SW480 (cell line): Measurements from ENCODE around the gene GALK2.

Experiments
- DNase-seq: peaks from one replicate; pipeline ENCODE4 v3.0.0-alpha.2; 2016; ENCODE audit warnings: low spot score

The GALK2 gene

DNA sequence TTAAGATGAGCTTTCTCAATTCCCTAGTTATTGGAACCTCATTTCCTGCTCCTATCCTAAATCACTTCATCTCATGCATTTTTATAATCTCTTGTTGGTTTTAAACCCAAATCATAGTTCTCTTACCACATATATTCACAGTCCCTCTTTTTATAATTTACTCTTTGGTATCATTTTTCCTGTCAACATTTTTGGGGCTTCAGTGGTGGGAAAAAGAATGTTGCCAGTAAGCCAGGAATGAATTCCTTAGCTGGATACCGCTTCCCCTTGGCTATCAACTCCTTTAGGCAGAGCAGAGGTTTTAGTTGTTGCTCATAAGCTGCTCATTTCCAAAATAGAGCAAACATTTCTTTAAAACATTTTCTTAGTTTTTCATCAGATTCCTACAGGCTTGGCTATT, 112.3 kb downstream of the GALK2 start:
- no peak for DNase-seq

DNA sequence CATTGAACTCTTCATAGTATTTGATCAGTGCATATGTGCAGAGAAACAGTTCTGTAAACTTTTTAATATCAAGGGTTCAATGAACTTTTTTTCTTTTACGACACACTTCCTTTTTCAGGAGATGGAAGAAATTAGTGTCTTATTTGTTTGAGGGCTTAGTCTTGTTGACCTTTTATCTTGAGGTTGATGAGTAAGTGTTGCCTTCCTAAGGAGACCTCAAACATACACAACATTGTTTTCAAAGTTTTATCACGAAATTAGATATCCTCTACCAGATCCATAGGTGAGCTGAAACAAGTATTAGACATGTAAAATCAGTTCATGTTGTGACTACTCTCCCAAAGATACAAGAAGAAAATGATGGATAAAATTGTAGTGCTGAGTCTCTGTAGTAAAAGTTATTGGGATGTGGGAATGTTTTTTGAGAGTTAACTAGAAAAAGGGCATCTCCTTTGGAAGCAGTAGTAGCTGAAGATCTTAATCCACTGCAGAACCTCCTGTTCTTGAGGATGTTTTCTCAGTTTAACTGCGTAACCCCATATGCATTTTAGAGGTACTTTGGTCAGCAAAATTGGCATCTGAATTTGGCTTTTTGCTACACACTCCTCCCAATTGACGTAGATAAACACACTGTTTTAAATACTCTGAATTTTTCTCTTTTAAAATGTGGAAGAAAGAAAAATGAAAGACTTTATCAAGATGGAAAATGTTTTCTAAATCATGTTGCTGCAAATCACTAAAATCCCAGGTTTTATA, 116.8 kb downstream of the GALK2 start:
- DNase-seq = no peak

DNA sequence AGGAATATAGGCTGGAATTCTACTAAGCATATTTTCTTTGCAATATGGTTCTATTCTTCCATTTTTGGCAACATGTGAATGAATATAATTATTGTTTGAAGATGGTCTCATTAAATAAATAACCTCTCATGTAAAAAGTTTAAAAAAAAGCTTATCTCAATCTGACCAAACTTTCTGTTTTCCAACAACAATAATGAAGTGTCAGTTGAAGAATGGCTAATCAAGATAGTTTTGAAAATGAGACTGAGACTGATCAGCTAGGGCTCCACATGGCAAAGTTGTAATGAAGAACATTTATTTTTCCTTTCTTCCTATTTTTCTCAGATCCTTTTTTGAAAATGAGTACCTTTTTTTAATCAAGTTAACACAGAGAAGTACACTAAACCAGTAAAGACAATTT, 117.4 kb downstream of the GALK2 start:
- DNase-seq = no peak

DNA sequence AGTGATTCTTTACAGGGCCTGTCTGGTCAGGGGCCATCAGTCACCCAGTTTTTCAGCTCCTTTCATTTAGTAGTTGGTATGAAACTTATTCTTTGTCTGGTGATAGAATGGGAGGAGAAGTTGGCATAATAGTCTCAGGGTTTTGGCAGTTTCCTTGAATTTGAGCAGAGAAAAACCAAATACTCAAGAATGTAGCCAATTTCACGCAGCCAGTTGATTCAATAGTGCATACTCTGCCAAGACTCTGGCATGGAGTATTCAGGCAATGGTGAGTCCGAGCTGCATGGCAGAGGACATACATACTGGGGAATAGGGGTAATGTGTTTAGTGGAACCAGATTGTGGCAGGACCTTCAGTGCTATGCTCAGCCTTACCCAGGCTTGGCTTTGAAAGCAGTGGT, 118.3 kb downstream of the GALK2 start:
- no peak for DNase-seq

DNA sequence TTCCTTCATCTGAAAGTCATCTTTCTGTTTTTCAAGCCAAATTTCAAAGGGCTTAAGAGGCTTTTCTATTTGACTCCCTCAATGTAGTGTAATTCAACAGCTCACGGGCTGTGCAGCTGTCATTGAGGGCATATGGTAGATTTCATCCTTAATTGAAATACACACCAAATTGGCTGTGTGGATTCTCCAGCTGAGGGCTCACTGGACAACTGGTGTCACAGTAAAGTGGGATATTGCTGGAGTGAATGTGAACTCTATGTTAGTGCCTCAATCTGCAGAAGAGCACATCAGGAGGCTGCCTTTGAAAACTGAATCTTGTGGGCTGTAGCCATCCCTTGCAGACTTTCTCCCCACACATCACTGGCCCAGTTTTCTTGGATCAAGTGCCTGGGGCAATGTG, 120.1 kb downstream of the GALK2 start:
- no peak for DNase-seq

DNA sequence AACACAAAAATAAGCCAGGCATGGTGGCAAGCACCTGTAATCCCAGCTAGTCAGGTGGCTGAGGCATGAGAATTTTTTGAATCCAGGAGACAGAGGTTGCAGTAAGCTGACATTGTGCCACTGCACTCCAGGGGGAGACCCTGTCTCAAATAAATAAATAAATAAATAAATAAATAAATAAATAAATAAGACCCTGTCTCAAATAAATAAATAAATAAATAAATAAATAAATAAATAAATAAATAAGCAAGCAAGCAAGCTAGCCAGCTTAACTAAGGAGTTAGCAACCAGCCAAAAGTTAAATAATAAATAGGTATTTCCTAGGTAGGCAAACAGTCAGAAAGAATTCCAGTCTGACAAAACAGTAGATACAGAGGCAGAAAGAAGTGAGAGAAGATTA, 123.9 kb downstream of the GALK2 start:
- DNase-seq = no peak

DNA sequence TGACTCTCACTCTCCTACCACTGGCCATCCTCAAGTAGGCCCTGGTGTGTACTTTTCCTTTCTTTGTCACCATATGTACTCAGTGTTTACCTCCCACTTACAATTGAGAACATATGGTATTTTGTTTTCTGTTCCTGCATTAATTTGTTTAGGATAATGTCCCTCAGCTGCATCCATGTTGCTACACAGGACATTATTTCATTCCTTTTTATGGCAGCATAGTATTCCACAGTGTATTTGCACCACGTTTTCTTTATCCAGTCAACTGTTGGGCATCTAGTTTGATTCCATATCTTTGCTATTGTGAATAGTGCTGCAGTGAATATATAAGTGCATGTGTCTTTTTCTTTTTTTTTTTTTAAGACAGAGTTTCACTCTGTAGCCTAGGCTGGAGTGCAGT, 126.2 kb downstream of the GALK2 start:
- no peak for DNase-seq

DNA sequence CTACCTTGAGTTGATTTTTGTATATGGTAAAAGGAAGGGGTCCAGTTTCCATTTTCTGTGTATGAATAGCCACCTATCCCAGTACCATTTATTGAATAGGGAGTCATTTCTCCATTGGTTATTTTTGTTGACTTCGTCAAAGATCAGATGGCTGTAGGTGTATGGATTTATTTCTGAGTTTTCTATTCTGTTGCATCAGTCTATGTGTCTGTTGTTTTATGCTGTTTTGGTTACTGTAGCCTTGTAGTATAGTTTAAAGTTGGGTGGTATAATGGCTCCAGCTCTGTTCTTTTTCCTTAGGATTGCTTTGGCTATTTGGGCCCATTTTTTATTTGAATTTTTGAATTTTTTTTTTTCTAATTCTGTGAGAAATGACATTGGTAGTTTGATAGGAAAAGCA, 127.5 kb downstream of the GALK2 start:
- DNase-seq = no peak

DNA sequence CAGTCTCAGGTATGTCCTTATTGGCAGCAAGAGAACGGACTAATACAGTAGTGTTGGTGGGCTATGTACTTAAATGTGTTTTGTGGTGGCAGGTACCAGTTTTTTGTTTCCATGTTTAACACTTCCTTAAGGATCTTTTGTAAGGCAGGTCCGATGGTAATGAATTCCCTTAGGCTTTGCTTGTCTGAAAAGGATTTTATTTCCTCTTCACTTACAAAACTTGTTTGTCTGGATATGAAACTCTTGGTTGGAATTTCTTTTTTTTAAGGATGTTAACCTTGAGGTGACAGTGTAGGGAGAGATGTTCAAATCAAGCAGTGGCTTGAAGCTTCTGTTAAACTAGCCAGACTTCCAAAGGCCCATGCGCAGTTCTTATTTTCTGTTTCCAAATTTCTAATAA, 130.8 kb downstream of the GALK2 start:
- DNase-seq = no peak

DNA sequence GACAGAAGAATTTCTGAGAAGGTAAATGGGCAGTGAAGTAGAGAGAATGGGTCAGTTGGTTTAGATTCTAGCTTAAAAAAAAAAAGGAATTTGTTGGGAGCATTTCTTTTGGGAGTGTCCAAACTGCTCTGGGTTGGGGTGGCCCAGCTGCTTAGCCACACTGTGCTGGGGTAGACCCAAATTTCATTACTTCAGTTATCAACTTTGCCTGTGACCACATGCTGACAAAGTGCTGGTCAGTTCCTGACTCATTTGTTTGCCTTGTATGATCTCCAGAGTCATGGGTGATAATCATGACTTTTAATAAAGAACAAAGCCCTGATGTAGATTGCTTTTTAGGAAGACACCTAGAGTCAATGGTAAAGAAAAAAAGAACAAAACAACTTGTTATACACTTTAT, 131.5 kb downstream of the GALK2 start:
- no peak for DNase-seq

DNA sequence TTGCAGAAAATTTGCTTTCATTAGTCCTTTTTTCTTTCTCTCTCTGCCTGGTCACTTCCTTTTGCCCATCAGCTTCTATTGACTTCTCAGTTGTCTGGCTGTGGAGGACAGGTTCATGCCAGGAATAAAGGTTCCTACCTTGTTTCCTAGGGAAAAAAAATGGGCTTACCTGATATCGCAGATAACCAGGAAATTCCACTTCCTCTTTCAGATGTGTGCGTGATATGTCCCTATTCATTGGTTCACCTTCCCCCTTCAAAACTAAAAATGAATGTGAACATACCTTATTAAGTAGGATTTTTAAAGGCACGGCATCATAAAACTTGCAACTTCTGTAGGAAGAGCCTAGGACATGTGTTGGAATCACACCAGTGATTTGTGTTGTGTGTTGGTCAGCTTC, 133.0 kb downstream of the GALK2 start:
- no peak for DNase-seq

DNA sequence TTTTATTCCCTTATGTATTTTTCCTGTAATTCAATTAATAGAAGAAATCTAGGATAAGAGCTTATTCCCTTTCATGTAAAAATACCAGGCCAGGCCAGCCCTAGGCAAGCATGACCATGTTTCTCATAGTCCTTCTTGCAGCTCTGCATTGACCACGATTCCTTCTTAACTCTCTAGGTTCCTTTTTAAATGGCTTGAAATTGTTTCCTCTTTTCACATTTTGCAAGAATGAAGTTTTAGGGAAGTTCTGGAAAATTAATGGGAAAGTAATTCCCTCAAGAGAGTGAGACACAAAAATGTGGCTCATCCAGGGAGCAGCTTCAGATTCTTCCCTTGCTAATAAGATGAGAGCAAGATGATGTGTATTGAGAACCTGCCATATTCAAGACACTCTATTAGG, 136.5 kb downstream of the GALK2 start:
- no peak for DNase-seq

DNA sequence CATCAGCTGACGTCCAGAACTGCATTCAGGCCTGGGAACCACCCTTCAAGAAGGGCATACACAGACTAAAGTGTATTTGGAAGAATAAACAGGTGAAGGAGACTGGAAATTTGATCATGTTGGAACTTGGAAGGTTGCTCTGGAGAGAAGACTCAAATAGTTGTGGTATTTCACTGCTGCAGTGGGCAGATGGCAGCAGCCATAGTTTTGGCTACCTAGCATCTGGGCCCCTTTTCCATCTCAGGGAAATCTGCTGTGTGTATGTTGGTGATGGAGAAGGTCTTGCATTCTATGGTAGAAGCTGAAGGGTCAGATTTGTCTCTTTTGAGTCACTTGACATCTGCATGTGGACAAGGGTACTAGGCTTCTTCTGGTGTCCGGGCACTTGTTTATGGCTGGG, 138.6 kb downstream of the GALK2 start:
- no peak for DNase-seq

DNA sequence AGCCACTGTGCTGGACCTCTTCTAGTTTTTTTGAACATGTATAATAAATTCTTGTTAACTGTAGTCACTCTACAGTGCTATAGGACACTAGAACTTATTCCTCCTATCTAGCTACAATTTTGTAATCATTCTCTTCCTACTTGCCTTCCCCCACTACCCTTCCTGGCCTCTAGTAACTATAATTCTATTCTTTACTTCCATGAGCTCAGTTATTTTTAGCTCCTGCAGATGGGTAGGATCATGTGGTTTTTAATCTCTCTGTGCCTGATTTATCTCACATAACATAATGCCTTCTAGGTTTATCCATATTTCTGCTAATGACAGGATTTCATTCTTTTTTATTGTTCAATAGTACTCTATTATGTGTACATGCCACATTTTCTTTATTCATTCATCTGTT, 139.8 kb downstream of the GALK2 start:
- DNase-seq = no peak

DNA sequence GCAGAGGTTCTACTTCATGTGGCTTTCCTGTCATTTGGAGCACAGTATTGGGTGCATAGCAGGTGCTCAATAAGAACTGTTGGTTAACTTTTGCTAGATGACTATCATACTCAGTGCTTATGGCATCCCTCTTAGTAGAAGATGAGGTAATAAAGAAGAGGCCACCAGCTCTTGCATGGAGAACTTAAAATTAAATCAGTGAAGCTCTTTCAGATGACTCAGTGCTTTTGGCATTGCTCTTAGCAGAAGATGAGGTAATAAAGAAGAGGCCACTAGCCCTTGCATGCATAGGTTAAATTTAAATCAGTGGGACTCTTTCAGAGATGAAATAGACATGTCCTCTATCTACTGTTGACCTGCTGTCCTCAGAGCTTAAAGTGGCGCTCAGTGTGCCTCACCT, 143.6 kb downstream of the GALK2 start:
- DNase-seq = no peak

DNA sequence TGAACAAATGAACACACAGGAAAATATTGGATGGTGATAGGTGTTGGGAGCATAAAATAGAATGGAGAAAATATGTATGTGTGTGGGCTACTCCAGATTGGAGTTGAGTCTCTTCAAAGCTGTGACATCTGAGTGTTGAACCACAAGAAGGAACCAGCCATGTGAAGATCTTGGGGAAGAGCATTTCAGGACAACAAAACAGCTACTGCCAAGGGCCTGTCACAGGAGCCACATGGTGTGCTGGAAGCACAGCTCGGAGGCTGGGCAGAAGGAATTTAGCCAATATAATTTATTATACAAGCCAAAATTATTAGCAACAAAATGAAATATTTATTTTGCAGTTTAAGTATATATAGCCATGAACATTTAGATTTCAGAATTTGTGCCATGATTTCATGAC, 144.7 kb downstream of the GALK2 start:
- no peak for DNase-seq

DNA sequence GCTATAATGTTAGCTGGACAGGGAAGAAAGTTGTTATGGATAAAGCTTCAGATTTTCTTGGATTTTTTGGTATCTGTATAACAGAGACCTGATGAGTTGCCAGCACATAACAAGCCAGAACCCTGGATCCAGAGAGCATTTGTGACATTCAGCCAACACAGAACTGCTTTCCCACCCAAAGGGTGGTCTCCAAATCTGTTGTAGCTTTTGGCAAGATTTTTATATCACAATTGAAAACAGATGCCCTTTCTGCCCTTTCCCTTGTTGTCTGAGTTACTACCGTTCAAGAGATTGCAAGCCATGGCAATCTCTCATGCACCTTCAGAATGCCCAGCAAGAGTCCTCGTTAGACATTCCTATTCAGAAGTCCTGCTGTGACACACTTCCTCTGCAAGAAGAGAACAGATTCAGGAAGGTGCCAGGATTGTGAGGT, 145.4 kb downstream of the GALK2 start:
- DNase-seq = no peak

DNA sequence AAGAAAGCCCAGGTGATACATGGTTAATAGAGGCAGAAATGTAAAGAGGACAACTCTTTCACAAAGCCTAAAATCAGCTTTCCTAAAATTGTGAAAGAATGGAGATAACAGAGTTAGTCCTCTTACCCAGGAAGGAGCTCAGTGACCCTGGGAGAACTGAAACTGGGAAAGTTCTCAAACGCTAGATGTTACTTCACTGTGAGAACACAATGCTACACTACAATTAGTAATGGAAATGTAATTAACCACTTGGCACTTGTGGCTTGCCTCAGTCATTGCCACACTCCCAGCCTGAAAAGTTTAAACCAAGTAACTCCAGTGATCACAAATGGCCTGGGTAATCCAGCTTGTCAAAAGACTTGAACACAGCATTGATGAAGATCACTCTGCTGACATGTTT, 150.3 kb downstream of the GALK2 start:
- no peak for DNase-seq

DNA sequence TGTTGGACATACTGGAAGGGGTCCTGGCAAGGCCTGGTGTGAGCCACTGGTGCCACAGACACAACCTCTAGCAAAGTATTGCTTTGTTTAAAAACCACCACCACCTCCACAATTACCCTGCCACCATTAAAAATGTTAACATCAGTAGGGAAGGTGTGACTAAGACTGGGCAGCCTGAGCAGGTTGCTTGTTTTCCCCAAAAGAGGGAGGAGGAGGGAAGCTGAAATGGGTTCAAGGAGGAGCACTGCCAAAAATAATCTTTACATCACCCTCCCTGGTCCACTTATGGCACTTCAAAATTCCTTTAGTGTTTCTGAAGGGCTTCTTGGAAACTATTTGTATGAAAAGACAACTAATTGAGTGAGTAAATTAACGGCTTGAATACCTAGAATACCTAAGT, 153.2 kb downstream of the GALK2 start:
- no peak for DNase-seq

DNA sequence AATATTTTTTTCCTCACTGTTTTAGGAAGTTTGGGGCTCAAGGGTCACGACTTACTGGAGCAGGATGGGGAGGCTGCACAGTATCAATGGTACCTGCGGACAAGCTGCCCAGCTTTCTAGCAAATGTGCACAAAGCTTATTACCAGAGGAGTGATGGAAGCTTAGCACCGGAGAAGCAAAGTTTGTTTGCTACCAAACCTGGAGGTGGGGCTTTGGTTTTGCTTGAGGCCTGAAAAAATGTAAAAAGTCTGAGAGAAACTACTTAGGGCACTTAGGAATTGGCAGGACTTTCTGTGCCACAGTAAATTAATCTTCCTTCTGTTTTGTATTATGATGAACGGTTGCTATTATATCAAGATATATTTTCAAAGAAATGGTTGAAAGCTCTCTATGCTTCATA, 157.9 kb downstream of the GALK2 start:
- no peak for DNase-seq

DNA sequence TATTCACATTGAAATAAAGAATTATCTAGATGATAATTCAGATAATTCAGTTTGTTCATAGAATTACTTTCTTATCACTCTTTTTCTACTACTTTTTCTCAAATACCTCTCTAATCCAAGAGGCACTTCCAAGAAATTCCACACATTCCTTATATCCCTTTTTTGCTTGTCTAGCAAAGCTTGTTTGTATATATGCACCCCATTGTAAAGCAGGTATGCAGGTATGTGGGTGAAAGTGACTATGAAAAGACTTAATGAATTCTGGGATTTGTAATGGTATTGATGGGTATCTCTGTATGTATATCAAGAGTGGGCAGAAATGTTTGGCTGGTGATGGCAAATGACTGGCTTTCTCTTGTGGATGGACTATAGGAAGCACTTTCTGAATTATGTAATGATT, 158.9 kb downstream of the GALK2 start:
- DNase-seq = no peak

DNA sequence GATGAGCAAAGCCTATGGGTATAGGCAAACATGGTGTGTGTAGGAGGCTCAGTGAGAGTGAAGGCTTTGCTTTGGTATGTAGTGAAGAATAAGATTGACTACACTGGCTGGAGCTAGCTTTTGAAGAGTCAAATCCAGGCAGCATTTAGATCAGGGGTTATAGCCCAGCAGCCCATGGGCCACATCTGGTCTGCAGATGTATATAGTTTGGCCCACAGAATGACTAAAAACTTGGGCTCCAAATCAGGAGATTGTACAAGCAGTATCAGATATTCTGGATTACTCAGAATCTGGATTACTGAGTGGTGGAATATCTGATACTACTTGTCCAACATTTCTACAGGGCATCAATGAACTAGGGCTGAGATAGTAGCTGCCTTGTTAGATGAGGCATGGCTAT, 160.1 kb downstream of the GALK2 start:
- DNase-seq = no peak

DNA sequence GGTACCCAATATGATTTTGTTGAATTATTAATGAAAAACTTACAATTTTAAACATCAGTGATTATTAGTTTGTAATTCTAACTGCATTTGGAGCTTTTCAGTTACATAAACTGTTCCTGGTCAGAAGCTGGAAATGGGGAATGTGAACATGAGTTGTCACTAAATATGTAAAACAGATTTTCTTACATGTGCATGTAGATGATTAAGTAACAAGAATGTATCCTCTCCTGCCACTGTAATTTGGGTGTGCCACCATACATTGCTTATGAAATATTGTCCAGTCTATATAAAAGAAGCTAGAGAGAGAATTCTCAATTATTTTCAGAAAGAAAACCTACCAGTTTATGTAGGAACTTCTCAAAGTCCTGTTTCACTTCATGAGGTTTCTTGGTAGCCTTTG, 161.4 kb downstream of the GALK2 start:
- DNase-seq = no peak

DNA sequence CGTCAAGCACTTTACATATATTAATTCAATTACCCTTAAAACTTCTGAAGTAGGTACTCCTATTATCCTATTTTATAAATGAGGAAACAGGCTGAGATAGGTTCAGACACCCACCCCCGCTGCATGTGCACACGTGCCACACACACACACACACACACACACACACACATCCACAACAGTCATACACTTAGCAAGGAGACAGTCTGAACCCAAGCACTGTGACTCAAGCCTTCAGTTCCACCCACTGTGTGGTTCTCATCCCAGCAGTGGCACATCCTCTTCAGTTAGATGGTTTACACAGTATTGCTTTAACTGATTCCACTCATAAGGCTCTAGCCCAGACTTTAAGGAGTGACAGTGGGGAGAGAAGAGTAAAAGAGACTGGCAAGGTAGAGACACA, 161.9 kb downstream of the GALK2 start:
- no peak for DNase-seq

DNA sequence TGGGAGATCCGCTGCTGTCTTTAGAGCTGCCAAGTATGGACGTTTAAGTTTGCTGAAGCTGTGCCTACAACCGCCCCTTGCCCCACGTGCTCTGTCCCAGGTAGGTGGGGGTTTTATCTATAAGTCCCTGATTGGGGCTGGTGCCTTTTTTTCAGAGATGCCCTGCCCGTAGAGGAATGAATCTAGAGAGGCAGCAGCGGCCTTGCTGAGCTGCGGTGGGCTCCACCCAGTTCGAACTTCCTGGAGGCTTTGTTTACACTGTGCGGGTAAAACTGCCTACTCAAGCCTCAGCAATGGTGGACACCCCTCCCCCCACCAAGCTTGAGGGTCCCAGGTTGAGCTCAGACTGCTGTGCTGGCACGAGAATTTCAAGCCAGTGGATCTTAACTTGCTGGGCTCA, 169.6 kb downstream of the GALK2 start:
- DNase-seq = no peak
